ENCODE data around the gene MAML2.

MAML2 gene

DNA sequence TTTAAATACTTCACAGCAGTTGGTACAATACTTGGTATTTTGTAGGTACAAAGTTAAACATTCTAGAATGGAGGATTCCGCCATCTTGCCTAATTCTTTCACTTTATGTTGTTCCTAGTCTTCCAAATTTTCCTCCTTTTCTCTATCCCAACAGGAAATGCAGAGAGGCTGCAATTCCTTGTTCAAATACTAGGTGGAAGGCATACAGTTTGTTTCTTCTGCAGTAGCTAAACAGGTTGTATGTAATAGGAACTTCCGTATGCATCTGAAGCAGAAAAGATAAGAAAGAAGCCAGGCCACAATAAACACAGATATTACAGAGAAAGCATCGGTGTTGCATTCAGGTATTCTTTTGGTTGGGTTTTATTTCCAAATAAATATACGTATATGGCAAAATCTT is 232.7 kb downstream of the MAML2 start:
- TF ChIP-seq, protein P1, sequence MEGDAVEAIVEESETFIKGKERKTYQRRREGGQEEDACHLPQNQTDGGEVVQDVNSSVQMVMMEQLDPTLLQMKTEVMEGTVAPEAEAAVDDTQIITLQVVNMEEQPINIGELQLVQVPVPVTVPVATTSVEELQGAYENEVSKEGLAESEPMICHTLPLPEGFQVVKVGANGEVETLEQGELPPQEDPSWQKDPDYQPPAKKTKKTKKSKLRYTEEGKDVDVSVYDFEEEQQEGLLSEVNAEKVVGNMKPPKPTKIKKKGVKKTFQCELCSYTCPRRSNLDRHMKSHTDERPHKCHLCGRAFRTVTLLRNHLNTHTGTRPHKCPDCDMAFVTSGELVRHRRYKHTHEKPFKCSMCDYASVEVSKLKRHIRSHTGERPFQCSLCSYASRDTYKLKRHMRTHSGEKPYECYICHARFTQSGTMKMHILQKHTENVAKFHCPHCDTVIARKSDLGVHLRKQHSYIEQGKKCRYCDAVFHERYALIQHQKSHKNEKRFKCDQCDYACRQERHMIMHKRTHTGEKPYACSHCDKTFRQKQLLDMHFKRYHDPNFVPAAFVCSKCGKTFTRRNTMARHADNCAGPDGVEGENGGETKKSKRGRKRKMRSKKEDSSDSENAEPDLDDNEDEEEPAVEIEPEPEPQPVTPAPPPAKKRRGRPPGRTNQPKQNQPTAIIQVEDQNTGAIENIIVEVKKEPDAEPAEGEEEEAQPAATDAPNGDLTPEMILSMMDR (conservative IDR thresholded peaks at IDR 0.05; ENCODE audit: low read length) = no peak
- no peak overlapping the region for H3K4me3 ChIP-seq (ENCODE audit: low read length)
- DNase-seq (ENCODE audit: low read depth) = no peak

DNA sequence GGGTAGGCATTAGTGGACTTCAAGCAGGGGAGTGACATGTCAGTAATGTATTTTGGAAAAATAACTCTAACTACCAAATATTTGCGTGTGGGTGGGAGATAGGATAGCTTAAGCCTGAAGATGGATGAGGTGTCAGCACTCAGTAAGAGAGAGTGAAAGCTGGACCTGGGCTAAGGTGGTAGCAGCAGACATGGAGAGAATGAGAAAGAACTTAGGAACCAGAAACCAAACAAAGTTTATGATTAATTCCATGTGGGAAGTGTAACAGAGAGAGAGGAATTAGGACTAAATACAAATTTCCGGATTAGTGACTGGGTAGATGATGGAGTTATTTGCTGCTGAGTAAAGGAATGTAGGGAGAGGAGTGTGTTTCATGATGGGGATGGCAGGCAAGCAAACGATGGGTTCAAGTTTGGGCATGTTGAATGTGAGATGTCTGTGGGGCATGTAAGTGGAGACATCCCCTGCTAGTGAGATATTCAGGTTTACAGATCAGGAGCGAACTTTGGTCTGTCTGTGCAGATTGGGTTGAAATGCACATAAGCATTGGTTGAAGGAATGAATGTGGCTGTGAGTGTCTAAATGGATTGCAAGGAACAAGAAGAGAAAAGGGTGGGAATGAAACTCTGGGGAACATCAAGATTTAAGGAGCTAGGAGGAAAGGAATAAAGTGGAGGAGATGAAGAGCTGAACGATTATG is 233.5 kb downstream of the MAML2 start:
- no peak overlapping the region for H3K4me3 ChIP-seq (ENCODE audit: low read length)
- peak; percentile 49 for DNase-seq (ENCODE audit: low read depth)
- TF ChIP-seq, protein P1 (conservative IDR thresholded peaks at IDR 0.05; ENCODE audit: low read length) = no peak

DNA sequence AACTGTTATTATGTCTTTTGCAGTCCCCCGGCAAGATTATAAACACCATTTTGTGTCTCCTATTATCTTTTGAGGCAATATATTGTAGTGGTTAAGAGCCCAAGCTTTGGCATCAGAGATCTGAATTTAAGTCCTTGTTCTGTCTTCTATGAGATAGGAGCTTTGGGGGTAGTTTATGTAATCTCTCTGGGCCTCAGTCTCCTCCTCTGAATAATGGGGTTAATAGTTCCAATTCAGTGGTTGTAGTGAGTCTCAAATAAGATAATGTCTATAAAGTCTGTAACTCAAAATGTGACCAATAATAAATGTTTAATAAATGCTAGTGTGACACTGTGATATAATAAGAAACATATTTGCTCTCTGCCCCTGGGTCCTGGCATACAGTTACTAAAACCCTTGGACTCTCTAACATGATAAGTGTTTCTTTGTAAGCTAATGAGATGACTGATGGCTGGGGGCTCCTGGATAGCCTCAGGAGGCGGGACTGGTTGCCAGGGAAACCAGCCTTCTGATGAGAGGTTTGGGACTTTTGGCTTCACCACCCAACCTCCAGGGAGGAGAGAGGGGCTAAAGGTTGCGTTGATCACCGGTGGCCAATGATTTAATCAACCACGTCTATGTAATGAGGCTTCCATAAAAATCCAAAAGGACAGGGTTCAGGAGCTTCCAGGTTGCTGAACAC is 235.7 kb downstream of the MAML2 start:
- no peak overlapping the region for H3K4me3 ChIP-seq (ENCODE audit: low read length)
- TF ChIP-seq, protein P1 (conservative IDR thresholded peaks at IDR 0.05; ENCODE audit: low read length) = no peak
- DNase-seq (ENCODE audit: low read depth) = no peak

DNA sequence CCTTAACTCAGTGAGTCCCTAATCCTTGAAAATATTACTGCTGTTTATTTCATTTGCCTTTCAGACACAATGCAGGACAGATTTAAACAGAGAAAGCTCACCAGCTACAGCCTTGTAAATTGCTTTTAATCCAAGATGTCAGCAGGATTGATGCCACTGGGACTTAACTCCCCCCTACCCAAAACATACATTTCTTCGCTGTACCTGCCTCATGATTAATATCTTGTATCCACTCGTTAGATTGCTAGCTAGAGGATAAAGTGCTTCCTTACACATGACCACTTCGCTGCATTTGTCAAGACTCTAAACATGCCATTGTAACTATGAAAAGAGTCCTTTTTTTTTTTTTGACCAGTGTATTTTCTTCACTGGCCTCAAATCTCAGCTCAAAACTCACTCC is 236.3 kb downstream of the MAML2 start:
- TF ChIP-seq, protein P1 (conservative IDR thresholded peaks at IDR 0.05; ENCODE audit: low read length) = no peak
- no peak for DNase-seq (ENCODE audit: low read depth)
- no peak overlapping the region for H3K4me3 ChIP-seq (ENCODE audit: low read length)

DNA sequence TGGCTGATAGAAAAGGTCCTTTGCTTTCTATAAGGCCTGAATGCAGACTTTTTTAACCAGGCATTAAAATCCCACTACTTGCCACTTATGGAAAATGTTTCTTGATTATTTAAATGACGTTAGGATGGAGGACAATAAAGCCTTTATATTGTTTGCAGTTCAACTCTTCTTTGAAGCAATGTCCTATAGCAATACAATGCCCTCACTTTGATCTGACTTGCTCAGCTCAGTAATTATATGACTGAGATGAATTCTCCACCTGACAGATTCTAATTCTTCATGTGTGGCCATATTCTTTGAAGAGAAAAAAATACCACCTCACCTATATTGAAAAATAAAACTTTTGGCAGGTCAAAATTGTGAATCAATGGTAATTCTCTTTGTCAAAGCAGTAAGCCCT is 237.1 kb downstream of the MAML2 start:
- DNase-seq (ENCODE audit: low read depth) = no peak
- TF ChIP-seq, protein P1 (conservative IDR thresholded peaks at IDR 0.05; ENCODE audit: low read length) = no peak
- H3K4me3 ChIP-seq (ENCODE audit: low read length) = no peak overlapping the region

DNA sequence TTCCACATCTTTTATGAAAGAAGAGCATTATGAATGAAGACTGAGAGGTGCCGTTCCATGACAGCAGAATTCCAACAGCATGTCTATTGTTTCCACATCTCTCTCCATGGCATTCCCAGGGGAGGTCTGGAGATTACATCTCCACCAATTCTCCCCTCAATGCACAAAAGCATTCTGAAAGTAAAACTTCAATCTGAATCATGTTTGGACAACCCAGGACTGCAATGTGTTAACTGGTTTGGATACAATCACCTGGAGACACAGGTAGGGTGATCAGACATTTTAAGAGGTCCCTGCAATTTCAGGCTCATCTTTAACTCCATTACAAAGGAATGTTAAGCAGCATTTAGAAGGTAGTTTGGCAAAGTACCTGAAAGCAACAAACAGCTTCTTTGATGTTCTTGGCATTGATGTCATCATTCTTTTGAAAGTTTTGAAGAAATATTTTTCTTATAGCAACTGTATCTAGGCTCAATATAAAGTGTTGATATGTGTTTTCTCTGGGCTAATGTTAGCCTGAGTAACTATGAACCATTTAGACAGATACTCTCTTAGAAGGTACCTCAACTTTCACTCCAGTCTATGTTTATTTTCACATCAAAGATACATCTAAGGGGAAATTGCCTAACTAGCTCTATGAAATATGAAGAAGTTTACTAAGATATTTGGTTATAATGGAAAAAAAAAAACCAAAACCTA is 237.6 kb downstream of the MAML2 start:
- H3K4me3 ChIP-seq (ENCODE audit: low read length) = no peak overlapping the region
- DNase-seq (ENCODE audit: low read depth) = peak; percentile 47

More for the DNA sequence above, 237.6 kb downstream of the MAML2 start:
- TF ChIP-seq, protein P1 (conservative IDR thresholded peaks at IDR 0.05; ENCODE audit: low read length) = no peak

All from AG10803 (cell line).